Measurements from ENCODE around the gene SLC25A21. TPM values are rescaled to one million over a fixed set of nuclear protein-coding genes. Genes with fewer than 3 reads are reported as not detected.
"Not testable (repeated sequence)": the region's sequence is repeated elsewhere in the genome, so short reads cannot be mapped to it uniquely, and the experiment has no call there.

SLC25A21 gene
- total RNA-seq, 2 donors from 2014 or later, result not detected

DNA sequence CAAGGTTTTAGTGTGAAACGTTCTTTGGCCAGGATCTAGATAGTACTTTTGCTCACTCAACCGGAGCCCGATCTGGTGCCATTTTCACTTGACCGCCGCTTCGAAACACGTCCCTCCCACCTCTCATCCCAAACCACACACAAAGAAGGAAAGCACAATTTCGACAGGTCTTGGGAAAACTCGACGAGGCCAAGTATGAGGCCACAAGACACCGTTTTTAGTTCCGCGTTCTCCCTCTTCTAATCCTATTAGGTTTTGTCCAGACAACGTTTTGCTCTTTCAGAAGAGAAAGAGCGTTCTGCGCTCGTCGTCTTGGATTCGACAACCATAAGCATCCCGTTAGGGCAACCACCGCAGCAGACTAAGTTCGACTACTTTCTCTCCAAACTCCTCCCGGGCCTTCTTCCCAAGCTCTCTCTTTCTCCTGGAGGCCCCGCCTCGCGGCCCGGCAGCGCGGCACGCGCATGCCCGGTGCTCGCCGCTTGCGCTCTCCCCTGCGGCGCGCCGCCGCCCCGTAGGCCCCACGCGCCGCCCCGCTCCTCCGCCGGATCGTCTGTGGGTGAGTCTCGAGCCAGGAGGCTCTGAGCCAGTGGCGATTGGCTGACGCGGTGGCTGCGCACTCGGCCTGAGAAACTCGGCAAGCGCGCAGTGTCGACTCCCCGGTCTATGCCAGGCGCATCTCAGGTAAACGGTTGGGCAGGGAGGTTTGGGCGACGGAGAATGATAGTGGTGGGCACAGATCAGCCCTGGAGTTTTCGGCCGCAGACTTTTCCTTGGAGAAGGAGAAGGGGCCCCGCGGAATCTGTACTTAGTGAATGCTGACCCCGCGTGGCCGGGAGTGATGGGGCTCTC is 25.2 kb upstream of the SLC25A21 start, which contains the start of gene MIPOL1:
Gene MIPOL1, plus strand, starts transcription at position 517 of the 852 bp plus-strand sequence. CDS start 49,952 bp downstream, outside the sequence.
- DNase-seq (ENCODE audit: low spot score) (no peak), ATAC-seq (peak; percentile 53 to 76)
- Mint-ChIP-seq H3K27me3 (peaks cover 0 to 9% of the 10 kb centered on the region in 2 donors), H3K4me3 (peak within 1 kb of the TSS; percentile 55), H3K36me3 (peaks cover 5% of the 10 kb centered on the region), H3K4me1 (ENCODE audit: low read depth in 2 of 2) (peaks cover 0 to 3% of the 10 kb centered on the region in 2 donors), H3K9me3 (peaks cover 12% of the 10 kb centered on the region), H3K27ac (no peak within 1 kb of the TSS)

DNA sequence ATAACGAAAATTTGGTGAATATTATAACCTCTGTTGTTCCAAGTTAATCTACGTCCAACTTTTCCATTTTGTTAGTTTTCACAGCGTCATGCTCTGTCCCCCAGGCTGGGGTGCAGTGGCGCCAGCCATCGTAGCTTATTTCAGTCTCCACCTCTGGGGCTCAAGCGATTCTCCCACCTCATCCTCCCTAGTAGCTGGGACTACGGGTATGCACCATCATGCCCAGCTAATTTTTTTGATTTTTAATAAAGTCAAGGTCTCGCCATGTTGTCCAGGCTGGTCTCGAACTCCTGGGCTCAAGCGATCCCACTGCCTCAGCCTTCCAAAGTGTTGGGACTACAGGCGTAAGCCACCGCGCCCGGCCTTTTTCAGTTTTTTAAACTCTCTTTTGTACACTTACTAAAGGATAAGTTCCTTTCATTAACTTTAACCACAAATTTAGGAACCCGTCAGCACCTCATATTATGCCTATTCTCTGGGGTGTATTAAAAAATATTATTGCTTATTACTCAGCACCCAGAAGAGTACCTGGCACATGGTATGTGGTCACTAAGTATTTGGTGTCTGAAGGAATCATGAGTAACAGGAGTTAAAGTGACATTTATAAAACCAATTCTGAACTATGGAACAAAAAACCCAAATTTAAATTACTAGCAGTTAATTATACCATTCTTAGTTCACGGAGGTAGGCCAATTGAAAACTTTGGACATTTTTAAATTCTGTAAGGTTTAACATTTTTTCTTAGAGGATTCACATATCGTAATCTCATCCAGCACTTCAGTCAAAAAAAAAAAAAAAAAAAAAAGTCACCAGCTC is 24.4 kb upstream of the SLC25A21 start:
- Mint-ChIP-seq H3K4me3 (peak overlapping the region; percentile 55), H3K9me3 (peaks cover 15% of the 10 kb centered on the region), H3K27me3 (peaks cover 0 to 9% of the 10 kb centered on the region in 2 donors), H3K4me1 (ENCODE audit: low read depth in 2 of 2) (peaks cover 0 to 3% of the 10 kb centered on the region in 2 donors), H3K36me3 (peaks cover 5% of the 10 kb centered on the region), H3K27ac (no peak overlapping the region)
- ATAC-seq, result no peak
- DNase-seq (ENCODE audit: low spot score), result no peak

DNA sequence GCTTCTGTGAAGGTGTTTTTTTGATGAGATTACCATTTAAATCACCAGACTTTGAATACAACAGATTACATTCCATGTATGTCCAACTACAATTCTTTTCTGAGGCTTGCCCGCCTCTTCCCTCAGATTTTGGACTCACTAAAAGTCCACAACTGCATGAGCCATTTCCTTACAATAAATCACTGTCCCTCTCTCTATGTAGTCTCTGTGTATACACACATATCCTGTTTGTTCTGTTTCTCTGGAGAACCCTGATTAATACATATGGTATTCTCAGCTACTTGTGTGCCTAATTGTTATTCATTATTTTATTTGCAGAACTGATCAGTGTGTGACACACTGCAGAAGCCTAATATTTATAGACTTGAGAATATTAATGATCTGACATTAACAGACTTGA is 22.9 kb upstream of the SLC25A21 start:
- peaks cover 0 to 3% of the 10 kb centered on the region in 2 donors for H3K4me1 Mint-ChIP-seq (ENCODE audit: low read depth in 2 of 2)
- H3K36me3 Mint-ChIP-seq, result peaks cover 5% of the 10 kb centered on the region
- DNase-seq (ENCODE audit: low spot score), result no peak
- H3K27me3 Mint-ChIP-seq, result peaks cover 0 to 9% of the 10 kb centered on the region in 2 donors
- ATAC-seq, result no peak
- no peak overlapping the region for H3K27ac Mint-ChIP-seq
- H3K9me3 Mint-ChIP-seq, result peaks cover 18% of the 10 kb centered on the region
- H3K4me3 Mint-ChIP-seq, result no peak overlapping the region

DNA sequence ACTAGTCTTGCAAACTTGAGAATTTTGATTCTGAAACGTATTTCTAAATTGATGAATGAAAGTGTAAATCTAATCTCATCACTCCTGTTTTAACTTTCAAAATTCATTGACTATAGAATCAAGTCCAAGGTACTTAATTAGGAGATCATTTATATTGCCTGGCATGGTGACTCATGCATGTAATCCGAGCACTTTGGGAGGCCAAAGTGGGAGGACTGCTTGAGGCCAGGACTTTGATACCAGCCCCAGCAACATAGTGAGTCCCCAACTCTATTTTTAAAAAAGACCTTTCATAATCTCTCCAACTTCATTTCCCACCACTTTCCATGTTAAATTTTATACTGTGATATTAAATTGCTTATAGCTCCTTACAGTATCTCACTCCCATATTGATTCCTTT is 22.3 kb upstream of the SLC25A21 start:
- no peak for DNase-seq (ENCODE audit: low spot score)
- peaks cover 19% of the 10 kb centered on the region for H3K9me3 Mint-ChIP-seq
- ATAC-seq, result no peak
- H3K4me1 Mint-ChIP-seq (ENCODE audit: low read depth in 2 of 2), result peaks cover 0 to 3% of the 10 kb centered on the region in 2 donors
- H3K27me3 Mint-ChIP-seq, result peaks cover 0 to 9% of the 10 kb centered on the region in 2 donors
- H3K36me3 Mint-ChIP-seq, result peaks cover 5% of the 10 kb centered on the region
- no peak overlapping the region for H3K4me3 Mint-ChIP-seq
- no peak overlapping the region for H3K27ac Mint-ChIP-seq

DNA sequence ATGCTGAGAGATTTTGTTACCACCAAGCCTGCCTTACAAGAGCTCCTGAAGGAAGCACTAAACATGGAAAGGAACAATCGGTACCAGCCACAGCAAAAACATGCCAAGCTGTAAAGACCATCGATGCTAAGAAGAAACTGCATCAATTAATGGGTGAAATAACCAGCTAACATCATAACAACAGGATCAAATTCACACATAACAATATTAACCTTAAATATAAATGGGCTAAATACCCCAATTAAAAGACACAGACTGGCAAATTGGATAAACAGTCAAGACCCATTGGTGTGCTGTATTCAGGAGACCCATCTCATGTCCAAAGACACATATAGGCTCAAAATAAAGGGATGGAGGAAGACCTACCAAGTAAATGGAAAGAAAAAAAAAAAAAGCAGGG is 17.3 kb upstream of the SLC25A21 start:
- ATAC-seq; H3K36me3 Mint-ChIP-seq; H3K4me1 Mint-ChIP-seq (ENCODE audit: low read depth in 2 of 2); H3K27ac Mint-ChIP-seq; H3K27me3 Mint-ChIP-seq; H3K4me3 Mint-ChIP-seq; DNase-seq (ENCODE audit: low spot score): not testable (repeated sequence)
- H3K9me3 Mint-ChIP-seq, result peaks cover 15% of the 10 kb centered on the region

DNA sequence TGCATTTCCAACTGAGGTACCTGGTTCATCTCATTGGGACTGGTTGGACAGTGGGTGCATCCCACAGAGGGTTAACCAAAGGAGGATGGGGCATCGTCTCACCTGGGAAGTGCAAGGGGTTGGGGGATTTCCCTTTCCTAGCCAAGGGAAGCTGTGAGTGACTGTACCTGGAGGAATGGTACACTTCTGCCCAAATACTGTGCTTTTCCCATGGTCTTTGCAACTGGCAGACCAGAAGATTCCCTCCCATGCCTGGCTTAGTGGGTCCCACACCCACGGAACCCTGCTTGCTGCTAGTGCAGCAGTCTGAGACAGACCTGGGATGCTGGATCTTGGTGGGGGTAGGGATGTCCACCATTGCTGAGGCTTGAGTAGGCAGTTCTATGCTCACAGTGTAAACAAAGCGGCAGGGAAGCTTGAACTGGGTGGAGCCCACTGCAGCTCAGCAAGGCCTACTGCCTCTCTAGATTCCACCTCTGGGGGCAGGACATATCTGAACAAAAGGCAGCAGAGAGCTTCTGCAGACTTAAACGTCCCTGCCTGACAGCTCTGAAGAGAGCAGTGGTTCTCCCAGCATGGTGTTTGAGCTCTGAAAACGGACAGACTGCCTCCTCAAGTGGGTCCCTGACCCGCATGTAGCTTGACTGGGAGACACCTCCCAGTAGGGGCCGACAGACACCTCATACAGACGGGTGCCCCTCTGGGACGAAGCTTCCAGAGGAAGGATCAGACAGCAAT is 15.6 kb upstream of the SLC25A21 start:
- DNase-seq (ENCODE audit: low spot score); ATAC-seq; H3K4me3 Mint-ChIP-seq; H3K36me3 Mint-ChIP-seq; H3K27me3 Mint-ChIP-seq; H3K27ac Mint-ChIP-seq; H3K4me1 Mint-ChIP-seq (ENCODE audit: low read depth in 2 of 2): not testable (repeated sequence)
- H3K9me3 Mint-ChIP-seq, result peaks cover 13% of the 10 kb centered on the region

DNA sequence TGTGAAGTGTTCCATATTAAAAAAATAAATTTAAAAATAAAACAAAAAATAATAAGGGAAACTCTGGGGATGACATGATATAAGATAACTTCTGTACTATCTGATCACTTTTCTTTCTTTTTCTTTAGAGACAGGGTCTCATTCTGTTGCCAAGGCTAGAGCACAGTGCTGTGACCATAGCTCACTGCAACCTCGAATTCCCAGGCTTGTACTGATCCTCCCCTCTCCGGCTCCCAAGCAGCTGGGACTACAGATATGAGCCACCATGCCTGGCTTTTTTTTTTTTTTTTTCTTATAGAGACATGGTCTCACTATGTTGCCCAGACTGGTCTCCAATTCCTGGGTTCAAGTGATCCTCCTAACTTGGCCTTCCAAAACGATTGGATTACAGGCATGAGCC is 14.9 kb upstream of the SLC25A21 start:
- Mint-ChIP-seq H3K4me1 (ENCODE audit: low read depth in 2 of 2) (no peaks in the 10 kb centered on the region), H3K27me3 (no peaks in the 10 kb centered on the region), H3K27ac (no peak overlapping the region), H3K9me3 (peaks cover 13% of the 10 kb centered on the region), H3K4me3 (no peak overlapping the region), H3K36me3 (peaks cover under 1% of the 10 kb centered on the region)
- no peak for DNase-seq (ENCODE audit: low spot score)
- no peak for ATAC-seq

DNA sequence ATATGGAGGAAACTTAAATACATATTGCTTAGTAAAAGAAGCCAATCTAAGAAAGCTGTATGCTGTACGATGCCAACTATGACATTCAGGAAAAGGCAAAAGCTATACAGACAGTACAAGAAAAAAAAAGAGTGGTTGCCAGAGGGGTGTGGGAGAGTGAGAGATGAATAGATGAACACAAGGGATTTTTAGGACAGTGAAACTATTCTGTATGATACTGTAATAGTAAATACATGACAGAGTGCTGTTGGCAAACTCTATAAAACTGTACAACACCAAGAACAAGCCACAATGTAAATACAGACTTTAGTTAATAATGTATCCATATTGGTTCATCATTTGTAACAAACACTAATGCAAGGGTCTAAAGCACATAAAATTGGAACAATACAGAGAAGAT is 14.5 kb upstream of the SLC25A21 start:
- no peaks in the 10 kb centered on the region for H3K4me1 Mint-ChIP-seq (ENCODE audit: low read depth in 2 of 2)
- ATAC-seq (no peak), DNase-seq (ENCODE audit: low spot score) (no peak)
- H3K4me3 Mint-ChIP-seq, result no peak overlapping the region
- peaks cover 15% of the 10 kb centered on the region for H3K9me3 Mint-ChIP-seq
- no peak overlapping the region for H3K27ac Mint-ChIP-seq
- peaks cover 5% of the 10 kb centered on the region for H3K36me3 Mint-ChIP-seq
- H3K27me3 Mint-ChIP-seq, result no peaks in the 10 kb centered on the region

DNA sequence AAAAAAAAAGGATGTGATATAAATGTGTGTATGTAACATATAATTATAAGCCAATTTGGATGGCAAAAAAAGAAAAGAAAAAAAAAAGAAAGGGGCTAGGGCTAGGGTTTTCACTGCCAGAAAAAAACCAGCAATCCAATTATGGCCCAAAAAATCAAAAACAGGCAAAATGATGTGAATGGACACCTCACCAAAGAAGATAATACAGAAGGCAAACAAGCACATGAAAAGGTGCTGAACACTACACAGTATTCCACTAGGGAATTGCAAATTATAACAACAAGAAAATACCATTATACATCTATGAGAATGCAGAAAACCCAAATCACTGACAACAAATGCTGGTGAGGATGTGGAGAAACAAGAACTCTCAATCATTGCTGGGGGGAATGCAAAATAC is 13.3 kb upstream of the SLC25A21 start:
- ATAC-seq (no peak), DNase-seq (ENCODE audit: low spot score) (no peak)
- H3K36me3 Mint-ChIP-seq, result peaks cover 5% of the 10 kb centered on the region
- H3K4me1 Mint-ChIP-seq (ENCODE audit: low read depth in 2 of 2), result no peaks in the 10 kb centered on the region
- no peak overlapping the region for H3K27ac Mint-ChIP-seq
- H3K9me3 Mint-ChIP-seq, result peaks cover 12% of the 10 kb centered on the region
- H3K27me3 Mint-ChIP-seq, result no peaks in the 10 kb centered on the region
- H3K4me3 Mint-ChIP-seq, result no peak overlapping the region

DNA sequence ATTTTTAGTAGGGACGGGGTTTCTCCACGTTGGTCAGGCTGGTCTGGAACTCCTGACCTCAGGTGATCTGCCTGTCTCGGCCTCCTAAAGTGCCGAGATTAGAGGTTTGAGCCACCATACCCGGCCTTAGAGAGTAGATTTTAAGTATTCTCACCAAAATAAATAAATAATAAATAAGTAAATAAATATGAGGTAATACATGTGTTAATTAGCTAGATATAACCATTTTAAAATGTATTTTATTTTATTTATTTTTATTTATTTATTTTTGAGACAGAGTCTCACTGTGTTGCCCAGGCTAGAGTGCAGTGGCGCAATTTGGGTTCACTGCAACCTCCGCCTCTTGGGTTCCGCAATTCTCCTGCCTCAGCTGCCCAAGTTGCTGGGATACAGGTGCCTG is 12.1 kb upstream of the SLC25A21 start:
- DNase-seq (ENCODE audit: low spot score); H3K27ac Mint-ChIP-seq; H3K4me1 Mint-ChIP-seq (ENCODE audit: low read depth in 2 of 2); ATAC-seq; H3K27me3 Mint-ChIP-seq; H3K36me3 Mint-ChIP-seq; H3K9me3 Mint-ChIP-seq; H3K4me3 Mint-ChIP-seq: not testable (repeated sequence)

DNA sequence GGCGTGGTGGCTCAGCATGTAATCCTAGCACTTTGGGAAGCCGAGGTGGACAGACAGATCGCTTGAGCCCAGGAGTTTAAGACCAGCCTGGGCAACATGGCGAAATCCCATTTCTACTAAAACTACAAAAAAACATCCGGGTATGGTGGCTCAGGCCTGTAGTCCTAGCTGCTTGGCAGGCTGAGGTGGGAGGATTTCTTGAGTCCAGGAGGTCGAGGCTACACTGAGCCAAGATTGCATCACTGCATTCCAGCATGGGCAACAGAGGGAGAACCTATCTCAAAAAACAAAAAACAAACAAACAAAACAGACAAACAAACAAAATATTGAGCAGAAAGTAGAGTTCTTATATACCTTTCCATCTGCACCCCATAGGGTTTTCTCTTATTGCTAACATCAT is 9.0 kb upstream of the SLC25A21 start:
- H3K27me3 Mint-ChIP-seq, result no peaks in the 10 kb centered on the region
- H3K4me3 Mint-ChIP-seq, result no peak overlapping the region
- DNase-seq (ENCODE audit: low spot score) (no peak), ATAC-seq (no peak)
- H3K4me1 Mint-ChIP-seq (ENCODE audit: low read depth in 2 of 2), result no peaks in the 10 kb centered on the region
- peaks cover 5% of the 10 kb centered on the region for H3K36me3 Mint-ChIP-seq
- H3K27ac Mint-ChIP-seq, result no peak overlapping the region
- peaks cover 3% of the 10 kb centered on the region for H3K9me3 Mint-ChIP-seq

DNA sequence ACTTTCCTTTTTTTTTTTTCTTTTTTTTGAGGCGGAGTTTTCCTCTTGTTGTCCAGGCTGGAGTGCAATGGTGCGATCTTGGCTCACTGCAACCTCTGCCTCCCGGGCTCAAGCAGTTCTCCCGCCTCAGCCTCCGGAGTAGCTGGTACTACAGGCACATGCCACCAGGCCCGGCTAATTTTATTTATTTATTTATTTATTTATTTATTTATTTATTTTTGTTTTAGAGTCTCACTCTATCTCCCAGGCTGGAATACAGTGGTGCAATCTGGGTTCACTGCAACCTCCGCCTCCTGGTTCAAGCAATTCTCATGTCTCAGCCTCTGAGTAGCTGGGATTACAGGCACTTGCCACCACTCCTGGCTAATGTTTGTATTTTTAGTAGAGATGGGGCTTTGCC is 8.5 kb upstream of the SLC25A21 start:
- H3K27me3 Mint-ChIP-seq; H3K4me1 Mint-ChIP-seq (ENCODE audit: low read depth in 2 of 2); H3K27ac Mint-ChIP-seq; H3K4me3 Mint-ChIP-seq; DNase-seq (ENCODE audit: low spot score); H3K36me3 Mint-ChIP-seq; H3K9me3 Mint-ChIP-seq; ATAC-seq: not testable (repeated sequence)

DNA sequence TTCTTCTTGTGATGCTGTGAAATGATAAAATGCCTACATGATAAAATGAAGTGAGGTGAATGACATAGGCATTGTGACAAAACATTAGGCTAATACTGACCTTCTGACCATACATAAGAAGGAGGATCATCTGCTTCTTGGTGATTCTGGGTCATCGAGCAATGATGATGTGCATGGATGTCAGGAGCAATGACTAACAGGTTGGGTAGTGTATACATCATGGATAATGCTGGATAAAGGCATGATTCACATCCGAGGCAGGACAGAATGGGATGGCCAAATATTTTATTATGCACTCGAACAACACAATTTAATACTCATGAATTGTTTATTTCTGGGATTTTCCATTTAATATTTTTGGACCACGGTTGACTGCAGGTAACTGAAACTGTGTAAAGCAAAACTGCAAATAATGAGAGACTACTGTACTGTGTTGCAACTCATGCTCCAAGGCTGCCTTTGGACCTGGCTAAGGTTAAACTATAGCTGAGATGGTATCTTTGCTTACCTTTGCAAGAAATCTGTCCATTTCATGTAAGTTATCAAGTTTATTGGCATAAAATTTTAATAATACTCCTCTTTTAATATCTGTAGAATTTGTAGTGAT is 7.6 kb upstream of the SLC25A21 start:
- Mint-ChIP-seq H3K36me3 (peaks cover 5% of the 10 kb centered on the region), H3K9me3 (peaks cover 3% of the 10 kb centered on the region), H3K27ac (no peak overlapping the region), H3K27me3 (no peaks in the 10 kb centered on the region), H3K4me1 (ENCODE audit: low read depth in 2 of 2) (no peaks in the 10 kb centered on the region), H3K4me3 (no peak overlapping the region)
- ATAC-seq (no peak), DNase-seq (ENCODE audit: low spot score) (no peak)
